ENCODE data around the gene OVOL1. TPM values are rescaled to one million over a fixed set of nuclear protein-coding genes. Genes with fewer than 3 reads are reported as not detected.
A peak's percentile ranks its signal among the peaks of the same experiment; 100 is the strongest.

Gene OVOL1
- total RNA-seq, 6 donors from 2014 or later = under 0.01 to 2.2 (median 0.77) TPM

DNA sequence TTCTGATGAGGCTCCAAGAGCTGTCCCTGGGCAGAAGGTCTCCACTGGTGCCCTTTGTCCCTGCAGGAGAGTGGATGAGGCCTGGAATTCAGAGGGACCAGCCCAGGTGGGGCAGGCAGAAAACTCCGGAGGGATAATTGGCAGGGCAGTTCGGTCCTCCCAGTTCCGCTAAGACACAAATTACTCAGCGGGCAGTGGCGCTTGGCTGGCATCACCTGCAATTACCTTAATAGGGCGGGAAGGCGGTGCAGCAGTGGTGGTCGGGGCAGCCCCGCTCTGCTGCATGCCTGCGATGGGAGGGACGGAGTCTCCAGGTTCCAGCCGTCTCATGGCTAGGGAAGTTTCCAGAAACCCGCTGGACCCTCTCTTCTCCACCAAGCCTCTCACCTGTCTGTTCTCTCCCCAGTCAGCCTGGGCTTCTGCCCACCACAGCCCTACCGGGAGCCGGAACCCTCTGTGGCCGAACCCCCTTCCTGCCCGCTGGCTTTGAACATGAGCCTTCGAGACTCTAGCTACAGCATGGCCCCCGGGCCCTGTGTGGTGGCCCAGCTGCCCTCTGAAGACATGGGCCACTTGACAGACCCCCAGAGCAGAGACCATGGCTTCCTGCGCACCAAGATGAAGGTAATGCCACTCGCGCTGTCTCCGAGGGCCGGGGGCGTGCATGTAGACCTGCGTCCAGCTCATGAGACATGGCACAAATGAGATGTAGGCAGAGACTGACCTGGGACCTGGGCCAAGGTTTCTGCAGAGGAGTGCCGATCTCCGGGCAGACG, 7.0 kb downstream of the OVOL1 start:
- ATAC-seq (ENCODE audit: low FRiP score in 2 of 2) = no peak
- 93 to 94% methylated on average over 18 to 28 of the region's 29 CpGs for WGBS, 2 donors
- no peaks in the 10 kb centered on the region for H3K9me3 ChIP-seq
- peak in 1 of 2 donors; percentile 73 for DNase-seq
- peaks cover 0 to 9% (median 3%) of the 10 kb centered on the region in 4 donors for H3K4me1 ChIP-seq
- TF ChIP-seq EP300 (IDR thresholded peaks at IDR 0.05) (no peak), POLR2AphosphoS5 (IDR thresholded peaks at IDR 0.05) (no peak), POLR2A (IDR thresholded peaks at IDR 0.05) (no peak)
- TF ChIP-seq, protein P1, sequence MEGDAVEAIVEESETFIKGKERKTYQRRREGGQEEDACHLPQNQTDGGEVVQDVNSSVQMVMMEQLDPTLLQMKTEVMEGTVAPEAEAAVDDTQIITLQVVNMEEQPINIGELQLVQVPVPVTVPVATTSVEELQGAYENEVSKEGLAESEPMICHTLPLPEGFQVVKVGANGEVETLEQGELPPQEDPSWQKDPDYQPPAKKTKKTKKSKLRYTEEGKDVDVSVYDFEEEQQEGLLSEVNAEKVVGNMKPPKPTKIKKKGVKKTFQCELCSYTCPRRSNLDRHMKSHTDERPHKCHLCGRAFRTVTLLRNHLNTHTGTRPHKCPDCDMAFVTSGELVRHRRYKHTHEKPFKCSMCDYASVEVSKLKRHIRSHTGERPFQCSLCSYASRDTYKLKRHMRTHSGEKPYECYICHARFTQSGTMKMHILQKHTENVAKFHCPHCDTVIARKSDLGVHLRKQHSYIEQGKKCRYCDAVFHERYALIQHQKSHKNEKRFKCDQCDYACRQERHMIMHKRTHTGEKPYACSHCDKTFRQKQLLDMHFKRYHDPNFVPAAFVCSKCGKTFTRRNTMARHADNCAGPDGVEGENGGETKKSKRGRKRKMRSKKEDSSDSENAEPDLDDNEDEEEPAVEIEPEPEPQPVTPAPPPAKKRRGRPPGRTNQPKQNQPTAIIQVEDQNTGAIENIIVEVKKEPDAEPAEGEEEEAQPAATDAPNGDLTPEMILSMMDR (IDR thresholded peaks at IDR 0.05) = no peak
- H3K4me3 ChIP-seq = no peak overlapping the region
- no peaks in the 10 kb centered on the region for H3K27me3 ChIP-seq
- H3K36me3 ChIP-seq = no peaks in the 10 kb centered on the region
- H3K27ac ChIP-seq = no peak overlapping the region

- ATAC-seq (ENCODE audit: low FRiP score in 2 of 2) = no peak
- no peaks in the 10 kb centered on the region for H3K36me3 ChIP-seq
- H3K27me3 ChIP-seq = no peaks in the 10 kb centered on the region
- WGBS, 2 donors = 93 to 100% methylated on average over 13 to 42 of the region's 42 CpGs
- DNase-seq = peak in 1 of 2 donors; percentile 68
- no peak overlapping the region for H3K27ac ChIP-seq
- H3K9me3 ChIP-seq = no peaks in the 10 kb centered on the region
- peaks cover 0 to 9% (median 3%) of the 10 kb centered on the region in 4 donors for H3K4me1 ChIP-seq
- no peak for TF ChIP-seq EP300 (IDR thresholded peaks at IDR 0.05)
- no peak for TF ChIP-seq POLR2AphosphoS5 (IDR thresholded peaks at IDR 0.05)
- no peak overlapping the region for H3K4me3 ChIP-seq
These were observed 8.0 kb downstream of the OVOL1 start for GRCh38 chr11:65794570-65795510.

DNA sequence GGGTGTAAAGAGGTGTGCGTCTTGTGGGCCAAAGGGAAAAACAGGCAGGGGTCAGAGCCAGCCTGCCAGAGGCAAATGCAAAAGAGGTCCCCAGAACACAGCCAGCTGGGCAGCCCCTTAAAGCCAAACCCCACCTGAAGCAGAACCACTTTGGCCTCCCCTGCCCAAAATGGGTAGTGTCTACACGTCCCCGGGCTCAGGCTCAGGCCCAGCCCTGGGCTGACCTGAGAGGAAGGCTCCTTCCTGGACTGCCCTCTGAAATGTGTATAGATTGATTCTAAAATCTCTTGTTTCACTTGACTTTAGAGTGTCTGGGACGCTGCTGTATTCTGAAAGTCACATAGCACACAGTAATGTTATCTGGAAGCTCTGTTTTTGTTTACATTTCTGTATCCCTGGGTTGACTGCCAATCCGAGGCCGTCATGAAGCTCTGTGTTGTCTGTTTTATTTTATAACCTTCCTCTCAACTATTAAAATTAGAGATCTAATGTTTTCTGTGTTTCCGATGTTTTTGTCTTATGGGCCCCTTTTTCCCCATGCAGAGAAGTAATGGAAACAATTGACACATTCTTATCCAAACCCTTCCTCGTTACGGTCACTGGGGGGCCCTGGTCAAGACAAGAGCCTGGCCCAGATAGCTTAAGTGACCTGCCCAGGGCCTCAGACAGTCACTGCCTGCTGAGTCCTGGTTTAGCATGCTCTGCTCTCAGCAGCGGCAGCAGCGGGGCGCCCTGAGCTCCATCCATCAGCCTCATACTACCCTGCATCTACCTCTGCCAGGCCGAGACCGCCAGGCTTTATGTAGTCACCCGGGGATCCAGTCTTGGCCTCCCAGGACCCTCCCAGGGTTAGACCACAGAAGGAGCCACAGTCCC, 10.1 kb downstream of the OVOL1 start:
- Histone ChIP-seq H3K27ac (no peak overlapping the region), H3K36me3 (no peaks in the 10 kb centered on the region), H3K27me3 (no peaks in the 10 kb centered on the region), H3K9me3 (no peaks in the 10 kb centered on the region), H3K4me3 (no peak overlapping the region), H3K4me1 (peaks cover 0 to 2% (median 0%) of the 10 kb centered on the region in 4 donors)
- no peak for ATAC-seq (ENCODE audit: low FRiP score in 2 of 2)
- TF ChIP-seq POLR2AphosphoS5 (IDR thresholded peaks at IDR 0.05) (no peak), EP300 (IDR thresholded peaks at IDR 0.05) (no peak), POLR2A (IDR thresholded peaks at IDR 0.05) (no peak)
- TF ChIP-seq, protein P1 (IDR thresholded peaks at IDR 0.05) = no peak
- DNase-seq = peak in 1 of 2 donors; percentile 46
- 71 to 74% methylated on average over 12 to 15 of the region's 15 CpGs for WGBS, 2 donors

GRCh38 chr11:65797711-65798110, 10.8 kb downstream of the OVOL1 start:
- Histone ChIP-seq H3K9me3 (no peaks in the 10 kb centered on the region), H3K27me3 (no peaks in the 10 kb centered on the region)
- ATAC-seq (ENCODE audit: low FRiP score in 2 of 2) = peak in 1 of 2 donors; percentile 24

More at GRCh38 chr11:65797711-65798110, 10.8 kb downstream of the OVOL1 start:
- H3K36me3 ChIP-seq = no peaks in the 10 kb centered on the region
- H3K4me1 ChIP-seq = no peaks in the 10 kb centered on the region
- WGBS, 2 donors = 80 to 84% methylated on average over 2 to 12 of the region's 13 CpGs
- no peak overlapping the region for H3K4me3 ChIP-seq
- TF ChIP-seq POLR2AphosphoS5 (IDR thresholded peaks at IDR 0.05) (no peak), POLR2A (IDR thresholded peaks at IDR 0.05) (no peak), EP300 (IDR thresholded peaks at IDR 0.05) (no peak)
- TF ChIP-seq, protein P1 (IDR thresholded peaks at IDR 0.05) = no peak
- H3K27ac ChIP-seq = no peak overlapping the region
- DNase-seq = peak in 1 of 2 donors; percentile 55

Measured in upper lobe of left lung (tissue), 6 donors.